ENCODE data around the gene CNGA3. TPM values are rescaled to one million over a fixed set of nuclear protein-coding genes. Genes with fewer than 3 reads are reported as not detected.

The CNGA3 gene
- total and polyA plus RNA-seq, 2 donors (not counting 3 experiments of a cell fraction or from before 2014, with no cell fraction given) = not detected

GRCh38 chr2:98419544-98419943 is 73.3 kb downstream of the CNGA3 start:
- no peak overlapping the region for H3K4me3 ChIP-seq (replicated peaks in 1 of 3; ENCODE audit: insufficient read depth in 1 of 3, low read depth in 1 of 3, low read length in 3 of 3)
- peaks cover 23% of the 10 kb centered on the region for H3K4me1 ChIP-seq (ENCODE audit: control insufficient read depth, extremely low read depth, insufficient read depth, low read length)
- ChIA-PET POLR2A (interaction anchor here (0.6 kb wide), 1 partner anchor 25 kb away, joined by 3 read pairs; the partner anchor contains the start of gene INPP4A), CTCF (interaction anchor here (1.2 to 1.6 kb wide), 3 partner anchors 15 to 719 kb away, joined by 3 to 4 read pairs (median 3); no protein-coding TSS in a partner anchor)
- no peaks in the 10 kb centered on the region for H3K9me3 ChIP-seq (replicated peaks; ENCODE audit: control insufficient read depth, insufficient read depth, low read length)
- no peaks in the 10 kb centered on the region for H3K9me1 ChIP-seq (replicated peaks; ENCODE audit: control insufficient read depth, extremely low read depth, insufficient read depth, low read length)
- no peaks in the 10 kb centered on the region for H3K27me3 ChIP-seq (ENCODE audit: control insufficient read depth in 2 of 2, insufficient read depth in 2 of 2, low read length in 2 of 2)
- DNase-seq (ENCODE audit: low read depth, low spot score) (no peak), FAIRE-seq (no peak)
- intact Hi-C loops (cut with micrococcal nuclease) (no loop called here), dilution Hi-C loops (cut with MboI; ENCODE audit: extremely low pct_ligation_motif_present, low sequenced_read_pairs) (no loop called here)
- H2AFZ ChIP-seq (ENCODE audit: low read depth, low read length) = peak overlapping the region; percentile 22
- peak overlapping the region; percentile 56 for H3K27ac ChIP-seq (ENCODE audit: insufficient read depth, low read depth, low read length)
- no peaks in the 10 kb centered on the region for H3K79me2 ChIP-seq (ENCODE audit: control insufficient read depth, insufficient read depth, low read length)
- peak overlapping the region; percentile 67 for H3K4me2 ChIP-seq (ENCODE audit: insufficient read depth, low read length)
- H4K20me1 ChIP-seq (replicated peaks; ENCODE audit: control insufficient read depth, extremely low read depth, insufficient read depth, low read length) = no peaks in the 10 kb centered on the region
- H3K9ac ChIP-seq (replicated peaks; ENCODE audit: extremely low read depth, insufficient read depth, low read length) = peak overlapping the region; percentile 15
- no peaks in the 10 kb centered on the region for H3K36me3 ChIP-seq (ENCODE audit: control insufficient read depth in 2 of 2, extremely low read depth in 1 of 2, insufficient read depth in 2 of 2, low read length in 2 of 2)
- no TSS peak for BruUV-seq (replicated peaks)
- TF ChIP-seq MAX (IDR thresholded peaks at IDR 0.05; ENCODE audit: insufficient read depth, insufficient read length) (no peak), MYC (IDR thresholded peaks at IDR 0.05; ENCODE audit: low read depth, low read length) (no peak), GATA2 (IDR thresholded peaks at IDR 0.05; ENCODE audit: insufficient read depth, insufficient read length, low read depth, low read length) (no peak), CTCF (IDR thresholded peaks at IDR 0.05; ENCODE audit: extremely low read depth in 1 of 2, insufficient read depth in 1 of 2, low read depth in 1 of 2, low read length in 2 of 2) (no peak), POLR2AphosphoS5 (IDR thresholded peaks at IDR 0.05; ENCODE audit: insufficient read depth, low read depth, low read length) (no peak)
